SU-DHL-6 (cell line): ENCODE measurements around the gene PHLDB1.

Experiments used
- H2AFZ ChIP-seq: fragments of 200-600 bp; sonication (generic); 2 replicates; pipeline ENCODE4 v1.6.1; 2014; ENCODE audit warnings: low read depth, mild to moderate bottlenecking, moderate library complexity, mixed read lengths, antibody characterized with exemption, low read length; ENCODE audit not compliant: severe bottlenecking
- H3F3A ChIP-seq: fragments of 200-600 bp; shearing (Covaris generic); 2 replicates; pipeline ENCODE4 v1.6.0; 2016; ENCODE audit warnings: antibody characterized with exemption, mild to moderate bottlenecking; ENCODE audit not compliant: insufficient read depth
- H3K27ac ChIP-seq: fragments of 200-600 bp; sonication (generic); 2 replicates; pipeline ENCODE4 v1.5.1; 2016; ENCODE audit warnings: low read depth, mild to moderate bottlenecking, low read length, moderate library complexity, mixed read lengths
- H3K27me3 ChIP-seq: fragments of 200-600 bp; sonication (generic), shearing (Covaris generic); 2 replicates; pipeline ENCODE4 v1.6.0; 2014; ENCODE audit warnings: mild to moderate bottlenecking, low read length
- H3K36me3 ChIP-seq: fragments of 200-600 bp; sonication (generic); 2 replicates; pipeline ENCODE4 v1.6.1; 2014; ENCODE audit warnings: mild to moderate bottlenecking, low read length, mixed read lengths
- H3K4me2 ChIP-seq: fragments of 300-600, 200-600 bp; shearing (Covaris generic), sonication (generic); 2 replicates; pipeline ENCODE4 v1.6.0; 2014; ENCODE audit warnings: low read length, low read depth, mild to moderate bottlenecking; ENCODE audit not compliant: poor library complexity, severe bottlenecking
- H3K4me3 ChIP-seq: fragments of 200-600 bp; sonication (generic); 2 replicates; pipeline ENCODE4 v1.5.1; 2014; ENCODE audit warnings: antibody characterized with exemption, low read length, mild to moderate bottlenecking, mixed read lengths; ENCODE audit not compliant: insufficient read depth, poor library complexity, severe bottlenecking
- H3K79me2 ChIP-seq: fragments of 200-600 bp; sonication (generic); 2 replicates; pipeline ENCODE4 v1.6.1; 2014; ENCODE audit warnings: mild to moderate bottlenecking, low read length, moderate library complexity; ENCODE audit not compliant: insufficient read depth
- H3K9ac ChIP-seq: fragments of 200-600 bp; sonication (generic); 2 replicates; pipeline ENCODE4 v1.7.0; 2014; ENCODE audit warnings: mild to moderate bottlenecking, low read length
- H3K9me2 ChIP-seq: fragments of 200-600 bp; sonication (generic); replicated peaks from 2 replicates; pipeline ENCODE4 v1.6.1; 2014; ENCODE audit warnings: low read length; ENCODE audit not compliant: insufficient read depth
- H3K9me3 ChIP-seq: fragments of 200-600 bp; sonication (generic); 2 replicates; pipeline ENCODE4 v1.6.1; 2014; ENCODE audit warnings: low read length, mixed read lengths; ENCODE audit not compliant: insufficient read depth
- H4K20me1 ChIP-seq: fragments of 200-600 bp; sonication (generic); 2 replicates; pipeline ENCODE4 v1.6.1; 2014; ENCODE audit warnings: low read depth, mild to moderate bottlenecking, antibody characterized with exemption, low read length, moderate library complexity, mixed read lengths
- EZH2phosphoT487 ChIP-seq: fragments of 200-600 bp; sonication (generic), shearing (Covaris generic); conservative IDR thresholded peaks from 2 replicates; pipeline ENCODE4 v1.6.1; 2018; ENCODE audit warnings: mild to moderate bottlenecking, antibody characterized with exemption, low read length, moderate library complexity, mixed read lengths
- TF ChIP-seq, protein P1 (sequence below): fragments of 200-600 bp; sonication (generic); IDR thresholded peaks from one replicate; pipeline ENCODE4 v1.5.1; 2017; ENCODE audit warnings: antibody characterized with exemption, mild to moderate bottlenecking, low read length, moderate library complexity; ENCODE audit not compliant: insufficient read depth, poor library complexity, severe bottlenecking

PHLDB1 gene

DNA sequence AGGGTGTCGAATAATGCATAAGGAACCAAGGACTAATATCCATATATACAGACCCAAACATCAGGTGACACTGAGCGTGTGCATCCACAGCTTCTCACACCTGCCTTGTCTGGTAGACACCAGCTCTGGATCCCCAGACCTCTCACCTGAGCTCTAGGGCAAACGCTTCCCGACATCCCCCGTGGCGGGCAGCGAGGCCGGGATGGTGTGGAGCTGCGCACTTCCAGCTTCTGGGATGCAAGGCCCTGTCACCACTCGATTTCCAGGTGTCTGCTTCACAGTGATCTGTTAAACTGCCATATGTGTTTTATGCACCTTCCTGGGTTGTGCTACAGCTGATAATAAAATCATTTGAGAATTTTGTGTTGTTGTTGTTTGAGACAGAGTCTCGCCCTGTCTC is 87.4 kb downstream of the PHLDB1 start:
- Histone ChIP-seq H3F3A (no peaks in the 10 kb centered on the region), H3K79me2 (no peaks in the 10 kb centered on the region), H3K4me3 (no peak overlapping the region), H2AFZ (no peak overlapping the region), H3K9ac (no peak overlapping the region), H3K9me2 (no peaks in the 10 kb centered on the region), H3K4me2 (no peak overlapping the region), H3K27ac (no peak overlapping the region), H3K27me3 (no peaks in the 10 kb centered on the region), H3K9me3 (no peaks in the 10 kb centered on the region), H3K36me3 (no peaks in the 10 kb centered on the region), H4K20me1 (no peaks in the 10 kb centered on the region)
- TF ChIP-seq, protein P1, sequence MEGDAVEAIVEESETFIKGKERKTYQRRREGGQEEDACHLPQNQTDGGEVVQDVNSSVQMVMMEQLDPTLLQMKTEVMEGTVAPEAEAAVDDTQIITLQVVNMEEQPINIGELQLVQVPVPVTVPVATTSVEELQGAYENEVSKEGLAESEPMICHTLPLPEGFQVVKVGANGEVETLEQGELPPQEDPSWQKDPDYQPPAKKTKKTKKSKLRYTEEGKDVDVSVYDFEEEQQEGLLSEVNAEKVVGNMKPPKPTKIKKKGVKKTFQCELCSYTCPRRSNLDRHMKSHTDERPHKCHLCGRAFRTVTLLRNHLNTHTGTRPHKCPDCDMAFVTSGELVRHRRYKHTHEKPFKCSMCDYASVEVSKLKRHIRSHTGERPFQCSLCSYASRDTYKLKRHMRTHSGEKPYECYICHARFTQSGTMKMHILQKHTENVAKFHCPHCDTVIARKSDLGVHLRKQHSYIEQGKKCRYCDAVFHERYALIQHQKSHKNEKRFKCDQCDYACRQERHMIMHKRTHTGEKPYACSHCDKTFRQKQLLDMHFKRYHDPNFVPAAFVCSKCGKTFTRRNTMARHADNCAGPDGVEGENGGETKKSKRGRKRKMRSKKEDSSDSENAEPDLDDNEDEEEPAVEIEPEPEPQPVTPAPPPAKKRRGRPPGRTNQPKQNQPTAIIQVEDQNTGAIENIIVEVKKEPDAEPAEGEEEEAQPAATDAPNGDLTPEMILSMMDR, result no peak
- no peak for TF ChIP-seq EZH2phosphoT487

GRCh38 chr11:118696673-118697226 is 89.3 kb downstream of the PHLDB1 start:
- Histone ChIP-seq H3K9me2 (no peaks in the 10 kb centered on the region), H3K9ac (no peak overlapping the region), H3K4me3 (no peak overlapping the region), H4K20me1 (no peaks in the 10 kb centered on the region), H3K79me2 (no peaks in the 10 kb centered on the region), H3F3A (no peaks in the 10 kb centered on the region), H3K9me3 (no peaks in the 10 kb centered on the region), H3K27me3 (no peaks in the 10 kb centered on the region), H3K36me3 (no peaks in the 10 kb centered on the region), H3K27ac (no peak overlapping the region), H3K4me2 (no peak overlapping the region), H2AFZ (no peak overlapping the region)
- TF ChIP-seq, protein P1, result no peak
- no peak for TF ChIP-seq EZH2phosphoT487

DNA sequence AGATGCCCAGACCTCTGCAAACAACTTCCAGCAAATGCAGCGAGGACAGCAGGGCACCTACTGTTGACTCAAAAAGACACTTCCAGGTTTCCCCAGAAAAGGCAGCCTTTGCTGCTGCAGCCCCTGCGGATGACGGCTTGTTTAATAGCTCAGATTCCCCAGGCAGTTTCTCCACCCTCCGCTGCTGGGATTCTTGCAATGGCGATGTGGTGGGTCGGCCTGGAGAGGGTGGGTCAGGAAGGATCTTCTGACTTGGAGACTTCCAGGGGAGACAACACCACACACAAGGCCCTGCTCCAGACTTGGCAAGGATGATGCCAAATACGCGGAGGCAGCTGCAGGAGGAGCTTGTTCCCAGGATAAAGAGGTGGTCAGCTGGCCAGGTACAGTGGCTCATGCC is 89.9 kb downstream of the PHLDB1 start:
- H3F3A ChIP-seq, result no peaks in the 10 kb centered on the region
- no peak overlapping the region for H3K27ac ChIP-seq
- no peaks in the 10 kb centered on the region for H3K9me2 ChIP-seq
- no peak overlapping the region for H3K9ac ChIP-seq
- no peak overlapping the region for H3K4me2 ChIP-seq
- H3K4me3 ChIP-seq, result no peak overlapping the region
- no peaks in the 10 kb centered on the region for H3K9me3 ChIP-seq
- TF ChIP-seq, protein P1, result no peak
- TF ChIP-seq EZH2phosphoT487, result no peak
- no peaks in the 10 kb centered on the region for H4K20me1 ChIP-seq
- H3K79me2 ChIP-seq, result no peaks in the 10 kb centered on the region
- H3K36me3 ChIP-seq, result no peaks in the 10 kb centered on the region
- H2AFZ ChIP-seq, result no peak overlapping the region
- no peaks in the 10 kb centered on the region for H3K27me3 ChIP-seq
